Bronchial epithelial cell (primary cell): Measurements from ENCODE around the gene LAMB3. TPM values are rescaled to one million over a fixed set of nuclear protein-coding genes. Genes with fewer than 3 reads are reported as not detected.

Experiments used
- DNase-seq: peaks from one replicate; pipeline ENCODE4 v3.0.0-alpha.2; 2010; ENCODE audit warnings: low read depth
- FAIRE-seq: peaks from 2 replicates; lab custom pipeline; 2011; peaks lifted over from hg19 to GRCh38; lab: Jason Lieb, UNC
- H3K27me3 ChIP-seq: 2 replicates; pipeline ENCODE4 v1.5.1; 2011; ENCODE audit warnings: low read length; ENCODE audit not compliant: control insufficient read depth, insufficient read depth
- H3K36me3 ChIP-seq: 2 replicates; pipeline ENCODE4 v1.5.1; 2011; ENCODE audit warnings: low read length; ENCODE audit not compliant: control insufficient read depth, insufficient read depth
- H3K4me3 ChIP-seq: 2 replicates; pipeline ENCODE4 v1.5.1; 2011; ENCODE audit warnings: mild to moderate bottlenecking, low read depth, low read length, control low read depth
- total RNA-seq: library from RNA; depleted of rRNA; stranded (reverse); fragments of >200 nt; gene quantifications from 2 replicates; pipeline ENCODE4 v1.2.1, GENCODE V29; 2014
- TF ChIP-seq, protein P1 (sequence below): IDR thresholded peaks from 2 replicates; pipeline ENCODE4 v1.5.1; 2011; ENCODE audit warnings: mild to moderate bottlenecking, moderate library complexity, low read length, control low read depth, inconsistent platforms; ENCODE audit not compliant: insufficient read depth, severe bottlenecking

LAMB3 gene
- total RNA-seq, 1 donor from 2014 or later: 3,106 TPM

DNA sequence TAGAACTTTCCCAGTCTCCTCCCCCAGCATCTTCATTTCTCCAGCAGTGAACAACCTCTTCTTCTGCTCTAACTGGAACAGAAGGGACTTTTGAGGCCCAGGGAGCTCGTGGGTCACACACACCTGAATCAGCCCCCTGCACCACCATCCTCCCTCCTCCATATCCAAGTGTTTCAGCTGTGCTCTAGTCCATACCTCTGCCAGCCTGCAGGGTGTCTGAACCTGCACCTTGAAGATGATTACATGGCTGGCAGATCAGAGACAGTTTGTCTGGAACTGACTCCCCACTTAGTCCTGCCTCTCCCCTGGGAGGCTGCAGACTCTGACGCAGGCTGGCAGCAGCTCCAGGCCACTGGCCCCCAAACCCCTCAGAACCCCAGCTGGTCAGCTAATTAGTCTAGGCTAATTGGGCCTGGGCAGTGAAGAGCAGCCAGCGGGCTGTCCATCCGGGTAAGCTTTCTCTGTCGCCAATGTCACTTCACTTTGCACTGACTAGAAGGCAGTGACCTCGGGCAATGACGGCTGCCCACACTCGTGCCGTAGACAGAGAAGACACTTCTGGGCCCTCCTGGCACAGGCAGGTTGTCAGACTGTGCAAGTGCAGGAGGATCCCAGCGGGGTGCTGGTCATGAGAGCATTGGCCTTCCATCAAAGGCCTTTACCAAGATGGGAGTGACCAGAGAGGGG, 56.5 kb downstream of the LAMB3 start:
- DNase-seq (no peak), FAIRE-seq (no peak)
- TF ChIP-seq, protein P1, sequence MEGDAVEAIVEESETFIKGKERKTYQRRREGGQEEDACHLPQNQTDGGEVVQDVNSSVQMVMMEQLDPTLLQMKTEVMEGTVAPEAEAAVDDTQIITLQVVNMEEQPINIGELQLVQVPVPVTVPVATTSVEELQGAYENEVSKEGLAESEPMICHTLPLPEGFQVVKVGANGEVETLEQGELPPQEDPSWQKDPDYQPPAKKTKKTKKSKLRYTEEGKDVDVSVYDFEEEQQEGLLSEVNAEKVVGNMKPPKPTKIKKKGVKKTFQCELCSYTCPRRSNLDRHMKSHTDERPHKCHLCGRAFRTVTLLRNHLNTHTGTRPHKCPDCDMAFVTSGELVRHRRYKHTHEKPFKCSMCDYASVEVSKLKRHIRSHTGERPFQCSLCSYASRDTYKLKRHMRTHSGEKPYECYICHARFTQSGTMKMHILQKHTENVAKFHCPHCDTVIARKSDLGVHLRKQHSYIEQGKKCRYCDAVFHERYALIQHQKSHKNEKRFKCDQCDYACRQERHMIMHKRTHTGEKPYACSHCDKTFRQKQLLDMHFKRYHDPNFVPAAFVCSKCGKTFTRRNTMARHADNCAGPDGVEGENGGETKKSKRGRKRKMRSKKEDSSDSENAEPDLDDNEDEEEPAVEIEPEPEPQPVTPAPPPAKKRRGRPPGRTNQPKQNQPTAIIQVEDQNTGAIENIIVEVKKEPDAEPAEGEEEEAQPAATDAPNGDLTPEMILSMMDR: no peak
- H3K27me3 ChIP-seq: no peaks in the 10 kb centered on the region
- H3K4me3 ChIP-seq: no peak overlapping the region
- no peaks in the 10 kb centered on the region for H3K36me3 ChIP-seq

DNA sequence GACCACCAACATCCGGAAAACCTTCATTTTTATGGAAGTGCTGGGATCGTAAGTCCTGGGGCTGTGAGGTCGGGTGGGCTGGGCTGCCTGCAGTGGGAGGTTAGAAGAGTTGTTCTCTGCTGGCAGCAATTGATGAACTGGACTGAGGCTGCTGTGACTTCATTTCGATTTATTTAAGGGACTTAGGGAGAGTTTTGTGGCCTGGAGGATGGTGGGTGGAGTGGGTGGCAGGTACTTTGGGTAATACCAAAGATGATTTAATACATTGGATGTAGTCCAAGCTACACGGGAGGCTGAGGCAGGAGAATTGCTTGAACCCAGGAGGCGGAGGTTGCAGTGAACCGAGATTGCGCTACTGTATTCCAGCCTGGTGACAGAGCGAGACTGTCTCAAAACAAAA, 57.2 kb downstream of the LAMB3 start:
- TF ChIP-seq, protein P1: no peak
- Histone ChIP-seq H3K36me3 (no peaks in the 10 kb centered on the region), H3K4me3 (no peak overlapping the region), H3K27me3 (no peaks in the 10 kb centered on the region)
- no peak for FAIRE-seq
- no peak for DNase-seq

DNA sequence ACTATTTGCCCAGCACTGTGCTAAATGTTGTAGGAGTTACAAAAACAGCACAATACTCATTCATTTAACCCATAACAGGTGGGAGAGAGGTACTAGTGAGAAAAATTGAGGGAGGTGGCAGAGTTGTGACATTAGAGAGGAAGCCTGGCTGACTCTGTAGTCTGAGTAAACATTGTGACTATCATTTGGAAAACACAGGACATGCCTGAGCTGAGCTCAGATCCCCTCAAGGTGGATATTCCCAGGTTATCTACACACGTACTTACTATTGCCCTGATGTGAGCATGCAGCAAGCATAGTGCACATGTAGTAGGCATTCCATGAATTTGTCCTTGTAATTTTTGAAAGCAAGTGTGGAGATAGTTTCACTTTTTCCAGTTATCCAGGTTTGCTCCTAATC, 57.8 kb downstream of the LAMB3 start:
- TF ChIP-seq, protein P1: no peak
- DNase-seq (no peak), FAIRE-seq (no peak)
- no peaks in the 10 kb centered on the region for H3K27me3 ChIP-seq
- H3K36me3 ChIP-seq: no peaks in the 10 kb centered on the region
- no peak overlapping the region for H3K4me3 ChIP-seq

DNA sequence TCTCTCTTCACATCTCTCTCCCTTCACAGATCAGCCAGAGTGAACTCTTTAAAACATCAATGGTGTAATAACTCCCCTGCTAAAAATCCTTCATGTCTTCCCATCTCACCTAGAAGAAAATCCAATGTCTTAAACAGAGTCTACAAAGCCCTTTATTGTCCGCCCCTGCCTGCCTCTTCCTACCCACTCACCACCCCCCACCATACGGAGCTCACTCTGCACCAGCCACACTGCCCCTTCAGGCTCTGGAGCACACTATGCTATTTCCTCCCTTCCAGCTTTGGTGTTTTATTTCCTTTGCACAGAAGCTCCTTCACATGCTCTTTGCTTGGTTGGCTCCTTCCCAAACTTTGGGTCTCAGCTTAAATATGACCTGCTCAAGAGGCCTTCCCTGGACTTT, 58.5 kb downstream of the LAMB3 start:
- no peaks in the 10 kb centered on the region for H3K27me3 ChIP-seq
- H3K4me3 ChIP-seq: no peak overlapping the region
- FAIRE-seq (no peak), DNase-seq (no peak)
- TF ChIP-seq, protein P1: no peak
- no peaks in the 10 kb centered on the region for H3K36me3 ChIP-seq

DNA sequence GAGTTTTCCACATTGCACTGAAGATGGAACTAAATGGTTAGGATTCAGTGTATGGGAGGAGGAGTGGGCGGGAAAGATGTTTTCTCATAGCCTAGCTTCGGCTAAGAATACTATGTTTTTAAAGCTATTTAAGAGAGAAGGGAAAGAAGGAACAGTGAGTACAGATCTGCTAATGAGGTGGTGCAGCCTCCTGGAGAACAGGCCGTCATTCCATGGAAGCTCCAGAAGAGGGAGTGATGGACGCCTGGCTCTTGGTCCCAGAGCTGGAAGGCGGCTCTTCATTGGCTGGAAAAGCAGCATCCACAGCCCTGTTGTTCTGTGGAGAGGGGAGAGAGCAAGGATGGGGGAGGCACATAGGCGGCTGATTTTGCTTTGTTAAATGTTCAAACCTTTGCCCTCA, 61.8 kb downstream of the LAMB3 start:
- H3K36me3 ChIP-seq: no peaks in the 10 kb centered on the region
- no peak for FAIRE-seq
- TF ChIP-seq, protein P1: peak; percentile 68
- no peak for DNase-seq
- H3K4me3 ChIP-seq: no peak overlapping the region
- H3K27me3 ChIP-seq: peaks cover 2% of the 10 kb centered on the region

DNA sequence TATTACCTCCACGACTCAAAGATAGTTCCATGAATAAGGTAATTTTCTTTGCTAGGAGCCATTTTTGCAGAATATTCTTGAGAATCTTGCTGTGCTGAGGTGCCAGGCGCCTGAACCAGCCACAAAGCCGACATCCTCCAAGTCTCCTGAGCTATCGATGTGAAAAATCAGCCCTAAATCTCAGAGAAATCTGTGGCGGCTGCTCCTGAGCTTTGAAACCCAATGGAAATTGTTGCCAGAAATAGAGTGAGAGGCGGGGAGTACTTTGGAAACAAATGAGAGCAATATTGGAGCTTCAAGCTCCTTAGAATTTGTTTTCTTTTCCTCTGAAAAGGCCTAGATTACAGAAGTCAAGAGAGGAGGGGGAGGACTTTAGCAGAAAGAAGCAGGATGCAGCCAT, 62.4 kb downstream of the LAMB3 start:
- no peak overlapping the region for H3K4me3 ChIP-seq
- FAIRE-seq: no peak
- peaks cover 5% of the 10 kb centered on the region for H3K27me3 ChIP-seq
- DNase-seq: no peak
- no peaks in the 10 kb centered on the region for H3K36me3 ChIP-seq
- TF ChIP-seq, protein P1: no peak
